ENCODE measurements around the gene OPALIN.

Gene OPALIN, protein sequence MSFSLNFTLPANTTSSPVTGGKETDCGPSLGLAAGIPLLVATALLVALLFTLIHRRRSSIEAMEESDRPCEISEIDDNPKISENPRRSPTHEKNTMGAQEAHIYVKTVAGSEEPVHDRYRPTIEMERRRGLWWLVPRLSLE

DNA sequence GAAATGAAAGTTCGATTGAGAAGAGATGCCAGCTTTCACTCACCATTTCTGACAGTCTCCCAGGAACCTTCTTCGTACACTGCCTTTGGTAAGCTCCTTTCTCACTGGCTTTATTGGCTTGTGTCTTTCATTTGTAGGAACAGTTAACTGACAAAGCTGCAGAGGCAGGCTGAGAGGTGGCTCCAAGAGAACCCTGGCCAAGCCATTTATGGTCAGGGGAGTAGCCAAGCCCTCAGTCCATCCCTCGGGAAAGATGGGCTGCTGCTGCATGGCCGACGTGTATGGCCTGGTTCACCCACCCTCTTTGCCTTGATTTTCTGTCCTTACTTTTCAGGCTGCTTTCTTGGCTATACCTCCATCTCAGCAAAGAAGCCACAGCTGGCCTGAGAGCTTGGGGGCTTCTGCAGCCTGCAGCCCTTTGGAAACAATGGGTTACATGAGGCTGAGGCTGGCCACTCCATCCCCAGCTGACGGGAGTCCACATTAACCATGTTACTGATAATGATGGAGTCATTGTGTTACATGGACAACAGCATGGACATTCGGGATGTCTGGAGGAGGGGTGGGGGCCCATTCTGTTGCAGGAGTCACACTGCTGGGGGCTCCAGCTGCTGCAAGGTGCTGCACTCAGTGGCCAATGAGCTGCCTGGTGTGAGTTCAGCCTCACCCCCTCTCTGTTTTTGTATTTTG is at the start of gene OPALIN:
TSS of gene OPALIN (minus strand) at position 152 of the 690 bp plus-strand sequence. CDS start at position 46, 106 bp downstream.
- no peak for DNase-seq (ENCODE audit: low read depth in 2 of 3, low spot score in 2 of 3)

DNA sequence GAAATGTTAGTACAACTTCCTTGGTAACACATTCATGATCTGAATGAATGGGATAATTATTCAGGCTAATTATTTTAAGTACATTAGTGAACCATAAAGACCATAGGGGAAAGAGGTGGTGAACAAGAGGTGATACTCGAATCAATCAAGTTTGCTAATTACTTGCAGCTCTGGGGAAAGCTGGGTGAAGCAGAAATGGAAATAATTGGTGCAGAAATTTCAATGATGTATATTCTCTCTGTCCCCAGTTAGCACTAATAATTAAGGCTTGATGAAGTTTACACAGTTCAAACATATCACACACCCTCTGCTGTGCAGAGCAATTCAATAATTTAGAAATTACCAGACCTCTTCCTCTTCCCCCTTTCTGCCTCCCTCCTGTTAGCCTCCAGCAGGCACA is 49.4 kb upstream of the OPALIN start:
- no peak for DNase-seq (ENCODE audit: low read depth in 2 of 3, low spot score in 2 of 3)

DNA sequence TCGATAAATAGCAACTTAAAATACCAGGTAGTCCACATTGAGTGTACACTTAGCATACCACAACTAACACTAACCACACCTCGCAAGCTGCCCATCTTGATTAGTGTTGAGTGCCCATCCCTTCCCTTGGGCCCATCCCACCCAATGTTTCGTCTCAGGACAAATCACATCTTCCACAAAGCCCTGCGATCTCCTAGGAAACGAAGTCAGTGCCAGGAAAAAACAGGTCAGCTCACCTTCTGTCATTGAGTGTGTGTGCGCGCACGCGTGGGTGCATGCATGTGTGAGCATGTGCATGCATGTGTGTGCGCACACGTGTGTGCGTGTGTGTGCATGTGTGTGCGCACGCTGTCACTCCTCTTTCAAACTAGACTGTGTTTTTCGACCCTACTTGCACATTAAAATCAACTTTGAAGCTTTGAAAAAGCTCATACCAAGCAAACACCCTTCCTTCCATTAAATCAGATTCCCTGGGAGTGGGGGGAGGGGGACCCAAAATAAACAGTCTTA is 48.8 kb upstream of the OPALIN start:
- DNase-seq (ENCODE audit: low read depth in 2 of 3, low spot score in 2 of 3) = no peak

DNA sequence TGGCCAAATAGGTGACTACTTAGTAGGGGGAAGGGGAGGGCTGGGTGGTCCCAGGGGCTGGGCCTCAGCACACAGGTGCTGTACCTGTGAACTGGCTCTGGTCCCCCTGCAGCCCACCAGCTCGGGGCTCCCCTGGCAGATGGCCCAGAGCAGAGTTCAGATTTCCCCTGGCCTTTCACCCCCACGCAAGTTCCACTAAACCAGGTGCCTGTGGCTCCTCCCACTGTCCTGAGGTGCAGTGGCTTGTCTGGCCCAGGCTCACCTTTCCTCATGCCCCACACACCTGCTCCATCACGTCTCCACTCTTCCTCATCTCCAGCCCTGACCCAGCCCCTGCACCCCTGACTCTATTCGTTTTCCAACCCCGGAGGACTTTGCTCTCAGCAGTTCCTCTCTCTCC is 47.3 kb upstream of the OPALIN start:
- no peak for DNase-seq (ENCODE audit: low read depth in 2 of 3, low spot score in 2 of 3)

DNA sequence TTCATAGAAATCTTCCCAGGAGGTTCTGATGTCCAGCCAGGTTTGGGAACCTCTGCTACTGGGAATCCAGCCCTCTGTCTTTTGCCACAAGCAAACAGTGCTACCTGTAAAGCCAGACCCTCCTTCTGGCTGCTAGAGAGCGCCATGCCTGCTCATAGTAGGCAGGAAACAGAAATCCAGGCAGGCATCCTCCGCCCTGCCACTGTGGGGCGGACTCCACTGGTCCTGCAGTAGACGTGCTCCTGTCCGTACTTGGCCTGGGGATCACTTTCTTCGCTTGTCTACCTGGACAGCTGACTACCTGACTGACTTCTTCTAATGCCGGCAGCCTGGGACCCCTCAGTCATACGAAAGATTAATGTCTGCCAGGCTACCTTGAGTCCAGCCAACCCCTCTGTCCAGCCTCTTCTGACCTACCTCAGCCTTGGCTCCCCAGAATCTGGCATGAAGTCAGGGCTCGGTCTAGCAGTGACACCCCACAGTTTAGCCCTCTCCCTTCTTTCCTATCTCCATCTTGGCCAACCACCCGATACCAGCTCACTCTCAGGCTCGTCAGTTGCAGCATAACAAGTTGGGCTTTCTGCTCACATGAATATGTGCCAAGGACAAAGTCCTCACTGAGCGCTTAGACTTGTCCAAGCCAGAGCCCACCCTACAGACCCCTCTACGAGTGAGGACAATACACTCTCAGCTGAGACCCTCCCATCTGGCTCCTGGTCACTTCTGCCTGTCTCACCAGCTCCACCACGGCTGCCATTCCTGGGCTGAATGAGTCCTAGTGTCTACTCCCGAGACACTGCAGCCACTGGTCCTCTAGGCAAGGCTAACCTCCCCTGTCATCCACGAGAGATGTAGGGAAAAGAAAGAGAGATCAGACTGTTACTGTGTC is 43.9 kb upstream of the OPALIN start:
- no peak for DNase-seq (ENCODE audit: low read depth in 2 of 3, low spot score in 2 of 3)

DNA sequence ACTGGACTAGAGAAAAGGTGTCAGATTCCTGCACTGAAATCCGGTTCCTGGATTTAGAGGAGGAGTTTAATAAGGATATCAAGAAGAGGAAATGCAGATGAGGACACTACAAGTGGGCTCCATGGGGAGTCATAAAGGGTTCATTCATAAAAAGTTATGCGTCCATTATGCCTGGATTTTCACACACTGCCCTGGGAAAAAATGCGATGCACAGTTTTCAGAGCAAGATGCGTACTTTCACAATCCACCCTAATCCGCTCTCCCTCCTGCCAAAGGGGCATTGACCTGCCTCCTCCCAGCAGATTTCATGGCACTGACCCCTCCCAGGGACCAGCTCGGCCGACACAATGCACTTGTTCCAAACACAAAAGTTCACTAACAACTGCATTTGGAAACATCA is 42.2 kb upstream of the OPALIN start:
- DNase-seq (ENCODE audit: low read depth in 2 of 3, low spot score in 2 of 3) = no peak

DNA sequence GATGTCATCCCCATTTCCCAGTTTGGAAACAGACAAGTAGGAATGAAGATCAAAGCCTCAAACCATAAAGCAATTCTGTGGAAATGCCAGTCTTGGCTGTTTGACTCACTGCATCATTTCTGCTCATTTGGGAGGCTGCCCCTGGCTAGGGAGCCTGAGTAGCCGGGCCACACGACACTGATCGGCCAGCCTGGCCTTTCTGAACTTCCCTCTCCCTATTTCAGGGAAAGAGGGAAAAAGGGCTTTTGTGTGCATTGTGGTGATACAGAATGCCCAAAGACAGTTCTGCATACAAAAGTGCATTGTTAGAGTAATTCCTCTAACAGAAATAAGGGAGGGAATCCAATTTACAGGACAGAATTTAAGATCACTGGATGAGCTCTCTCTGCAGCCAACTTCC is 41.7 kb upstream of the OPALIN start:
- no peak for DNase-seq (ENCODE audit: low read depth in 2 of 3, low spot score in 2 of 3)

DNA sequence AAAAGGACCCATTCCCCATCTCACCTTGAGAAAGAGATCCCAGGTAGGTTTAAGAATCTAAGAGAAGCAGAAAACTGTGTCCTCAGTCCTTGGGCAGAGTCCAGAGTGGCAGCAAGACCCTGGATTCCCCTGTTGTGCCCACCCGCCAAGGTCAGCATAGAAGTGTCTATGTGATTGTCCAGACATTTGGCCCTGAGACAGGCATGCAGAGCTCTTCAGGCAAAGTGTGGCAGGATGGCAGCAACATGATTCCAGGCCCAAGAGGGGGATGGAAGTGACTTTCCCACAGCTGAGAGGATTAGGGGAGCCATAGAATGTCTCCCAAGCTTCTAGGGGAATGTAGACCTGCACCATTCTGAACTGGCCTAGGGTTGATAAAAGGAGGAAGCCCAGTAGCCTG is 39.1 kb upstream of the OPALIN start:
- no peak for DNase-seq (ENCODE audit: low read depth in 2 of 3, low spot score in 2 of 3)

DNA sequence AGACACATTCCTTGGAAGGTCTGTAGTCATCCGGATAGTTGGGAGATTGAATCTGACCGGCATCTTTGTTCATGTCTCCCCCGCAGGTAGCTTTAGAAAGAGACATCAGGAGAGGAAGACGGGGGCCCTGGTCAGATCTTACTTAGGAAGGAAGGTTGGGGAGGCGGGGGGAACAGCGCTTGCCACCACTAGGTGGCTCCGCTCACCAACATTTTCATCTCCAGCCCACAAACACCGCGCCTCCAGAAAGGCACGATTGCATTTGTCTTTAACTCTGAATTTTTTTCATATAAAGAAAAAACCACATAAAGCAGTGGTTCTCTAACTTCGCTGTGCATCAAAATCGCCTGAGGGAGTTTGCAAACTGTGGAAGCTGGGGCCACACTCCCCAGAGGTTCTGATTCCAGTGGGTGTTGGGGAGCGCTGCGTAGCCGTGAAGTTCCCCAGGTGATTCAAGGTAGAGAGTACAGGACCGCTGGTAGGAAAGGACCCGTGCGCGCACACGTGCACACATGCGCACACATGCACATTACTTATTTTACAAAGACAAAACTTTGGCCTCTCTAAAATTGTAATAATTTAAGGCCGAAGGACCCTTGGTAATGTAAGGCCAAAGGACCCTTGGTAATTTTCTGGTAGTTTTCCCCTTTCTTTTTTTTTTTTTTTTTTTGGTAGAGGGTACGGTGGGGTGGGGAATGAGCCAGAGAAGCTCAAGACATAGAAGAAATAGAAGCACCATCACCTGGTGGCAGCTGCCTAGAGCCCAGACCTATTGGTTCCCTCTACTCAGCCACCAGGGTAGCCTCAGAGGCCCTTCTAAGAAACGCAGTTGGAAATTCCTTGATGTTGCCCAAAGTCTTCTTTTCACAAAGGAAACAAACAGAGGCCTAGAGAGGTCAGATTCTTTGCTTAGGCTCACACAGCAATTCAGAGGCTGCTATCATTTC is 37.4 kb upstream of the OPALIN start:
- DNase-seq (ENCODE audit: low read depth in 2 of 3, low spot score in 2 of 3) = peak; percentile 13 to 22 (median 14)

DNA sequence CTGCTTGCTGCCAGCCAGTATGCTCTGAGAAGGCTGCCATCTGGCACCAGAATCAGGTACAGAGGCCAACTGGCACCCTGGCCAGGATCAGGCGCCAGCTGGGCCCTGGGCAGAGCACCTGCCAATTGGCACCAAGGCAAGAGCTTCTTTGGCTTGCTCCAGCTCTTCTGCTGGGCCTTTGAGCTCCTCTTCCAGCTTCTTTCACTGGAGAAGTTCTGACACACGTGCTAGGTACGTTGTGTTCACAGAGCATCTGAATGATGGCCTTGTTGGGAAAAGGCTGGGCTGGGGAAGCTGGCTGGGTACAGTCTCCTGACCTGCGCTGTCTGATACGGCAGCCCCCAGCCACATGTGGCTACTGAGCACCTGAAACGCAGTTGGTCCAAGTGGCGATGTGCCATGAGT is 31.7 kb upstream of the OPALIN start:
- DNase-seq (ENCODE audit: low read depth in 2 of 3, low spot score in 2 of 3) = no peak

DNA sequence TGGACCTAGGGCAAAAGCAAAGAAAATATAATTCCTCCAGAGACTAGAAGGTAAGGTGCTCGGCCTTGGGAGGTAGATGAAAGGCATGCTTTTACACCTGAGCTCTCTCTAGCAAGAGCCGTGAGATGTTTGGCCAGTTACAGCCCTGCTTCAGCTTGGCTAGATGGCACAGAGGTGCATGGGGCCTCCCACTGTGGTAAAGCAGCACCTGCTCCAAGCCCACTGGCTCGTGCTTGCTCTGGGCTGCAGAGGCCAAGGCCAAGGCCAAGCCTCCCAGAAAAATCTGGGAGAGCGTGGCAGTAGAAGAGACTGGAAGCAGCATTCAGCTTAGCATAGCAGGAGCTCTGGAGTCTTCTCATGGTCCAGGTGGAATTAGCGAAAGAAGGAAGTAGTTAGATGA is 31.0 kb upstream of the OPALIN start:
- no peak for DNase-seq (ENCODE audit: low read depth in 2 of 3, low spot score in 2 of 3)

DNA sequence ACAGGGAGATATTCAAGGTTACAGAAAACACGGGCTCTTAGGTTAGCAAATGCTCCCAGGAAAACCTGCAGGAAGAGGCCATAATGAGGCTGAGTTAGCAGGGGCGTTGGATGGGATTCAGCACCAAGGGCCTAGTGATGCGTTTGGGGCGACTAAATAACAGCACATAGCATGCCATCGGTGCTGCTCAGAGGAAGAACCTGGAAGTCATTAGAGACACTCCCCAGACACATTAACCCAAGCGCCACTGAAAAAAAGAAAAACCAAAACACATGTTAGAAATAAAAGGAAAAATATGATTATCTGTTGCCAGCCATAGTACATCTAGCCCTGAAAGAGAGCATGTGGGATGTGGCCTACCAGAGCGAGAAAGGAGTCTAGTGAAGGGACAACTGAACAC is 28.8 kb upstream of the OPALIN start:
- DNase-seq (ENCODE audit: low read depth in 2 of 3, low spot score in 2 of 3) = no peak

DNA sequence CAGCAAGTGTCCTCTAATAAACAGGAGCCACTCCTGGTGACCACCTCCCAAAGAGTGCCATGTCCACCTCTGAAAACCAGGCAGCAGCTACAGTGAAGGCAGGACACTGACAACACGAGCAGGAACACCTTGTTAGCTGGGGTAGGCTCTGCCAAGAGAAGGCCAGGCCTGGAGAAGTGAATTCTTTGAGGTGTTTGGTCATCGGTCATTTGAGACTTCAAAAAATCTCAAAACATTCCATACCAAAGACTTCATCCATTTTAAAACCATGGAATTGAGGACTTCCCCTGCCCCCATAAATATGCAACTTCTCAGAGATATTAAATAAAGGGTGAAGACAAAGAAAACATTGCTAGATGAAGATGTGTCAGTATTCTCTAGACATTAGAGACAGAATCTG is 28.4 kb upstream of the OPALIN start:
- DNase-seq (ENCODE audit: low read depth in 2 of 3, low spot score in 2 of 3) = no peak

DNA sequence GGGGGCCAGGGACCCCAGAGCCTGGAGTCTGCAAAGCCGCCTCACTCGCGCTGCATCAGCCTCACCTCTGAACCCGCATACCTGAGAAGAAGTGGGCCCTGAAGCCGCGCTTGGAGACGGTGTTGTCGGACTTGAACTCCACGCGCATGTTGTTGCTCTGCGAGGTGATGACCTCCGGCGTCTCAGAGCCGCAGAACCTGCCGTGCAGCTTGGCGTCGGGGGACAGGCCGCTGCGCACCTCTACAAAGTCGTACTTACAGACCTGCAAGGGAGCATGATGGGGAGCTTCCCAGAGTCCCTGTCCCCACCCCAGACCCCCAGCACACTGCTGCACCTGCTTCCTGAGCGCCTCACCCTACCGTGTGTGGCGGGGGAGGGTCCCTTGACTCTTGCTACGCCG is 25.7 kb upstream of the OPALIN start:
- DNase-seq (ENCODE audit: low read depth in 2 of 3, low spot score in 2 of 3) = no peak

DNA sequence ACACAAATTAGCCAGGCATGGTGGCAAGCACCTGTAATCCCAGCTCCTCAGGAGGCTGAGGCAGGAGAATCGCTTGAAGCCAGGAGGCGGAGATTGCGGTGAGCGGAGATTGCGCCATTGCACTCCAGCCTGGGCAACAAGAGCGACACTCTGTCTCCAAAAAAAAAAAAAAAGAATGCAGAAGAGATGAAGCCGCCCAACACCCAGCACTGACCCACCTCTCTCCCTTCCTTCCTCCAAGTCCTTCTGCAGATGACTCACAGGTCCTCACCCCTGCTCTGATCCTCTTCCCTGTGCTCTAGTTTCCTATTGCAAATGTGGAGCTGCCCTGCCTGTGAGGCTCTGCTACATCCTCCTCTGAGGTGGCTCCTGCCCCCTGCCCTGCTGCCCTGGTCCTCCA is 22.0 kb upstream of the OPALIN start:
- DNase-seq (ENCODE audit: low read depth in 2 of 3, low spot score in 2 of 3) = no peak

DNA sequence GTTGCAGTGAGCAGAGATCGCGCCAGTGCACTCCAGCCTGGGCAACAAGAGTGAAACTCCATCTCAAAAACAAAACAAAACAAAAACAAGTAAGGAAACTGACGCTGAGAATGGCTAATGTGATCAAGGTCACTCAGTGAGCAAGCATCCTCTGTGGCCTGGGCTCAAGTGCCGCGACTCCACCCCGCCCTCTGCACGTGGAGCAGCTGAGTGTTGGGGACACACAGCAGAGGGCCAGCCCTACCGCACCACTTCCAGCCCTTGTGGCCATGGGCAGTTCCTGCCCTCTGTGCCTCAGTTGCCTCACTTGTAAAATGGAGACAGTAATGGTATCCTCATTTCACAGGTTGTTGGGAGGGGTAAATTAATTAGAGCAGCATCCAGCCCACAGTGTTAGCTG is 21.0 kb upstream of the OPALIN start:
- DNase-seq (ENCODE audit: low read depth in 2 of 3, low spot score in 2 of 3) = no peak

DNA sequence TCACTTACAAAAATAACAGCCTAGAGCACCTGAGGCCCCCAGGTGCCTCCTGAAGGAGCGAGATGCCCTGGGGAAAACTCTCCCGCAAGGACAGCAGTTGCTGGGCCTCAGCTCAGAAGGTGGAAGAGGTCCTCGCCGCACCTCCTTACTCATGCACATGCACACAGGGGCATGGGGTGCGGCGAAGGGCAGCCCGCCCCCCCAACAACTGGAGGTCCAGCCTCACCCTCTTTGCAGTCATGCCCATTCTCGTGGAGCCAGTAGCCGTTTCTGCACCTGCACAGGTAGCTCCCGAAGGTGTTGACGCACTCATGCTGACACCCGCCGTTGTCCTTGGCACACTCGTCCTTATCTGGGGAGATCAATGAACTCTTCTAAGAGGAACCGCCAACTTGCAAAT is 19.9 kb upstream of the OPALIN start:
- DNase-seq (ENCODE audit: low read depth in 2 of 3, low spot score in 2 of 3) = no peak

DNA sequence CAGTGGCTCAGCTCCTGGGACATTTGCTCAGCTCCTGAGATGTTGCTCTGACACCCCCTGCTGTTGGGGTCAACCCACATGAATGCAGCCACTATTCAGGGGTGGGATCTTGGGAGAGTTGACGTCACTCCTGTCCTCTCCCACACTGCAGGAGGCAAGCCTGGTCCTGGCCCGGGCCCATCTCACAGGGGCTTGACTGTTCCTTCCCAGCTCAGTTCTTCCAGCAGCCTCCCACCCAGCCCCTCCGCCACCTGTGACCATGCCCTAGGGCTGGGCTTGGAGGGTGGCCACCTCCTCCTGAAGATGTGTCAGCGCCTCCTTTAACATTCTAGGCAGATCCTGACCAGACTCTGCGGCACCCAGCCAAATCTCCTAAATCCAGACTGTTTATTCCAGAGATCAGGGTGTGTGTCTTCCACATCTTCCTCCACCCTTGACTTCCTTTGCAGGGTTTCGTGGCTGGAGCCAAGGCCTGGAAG is 19.1 kb upstream of the OPALIN start:
- DNase-seq (ENCODE audit: low read depth in 2 of 3, low spot score in 2 of 3) = no peak

DNA sequence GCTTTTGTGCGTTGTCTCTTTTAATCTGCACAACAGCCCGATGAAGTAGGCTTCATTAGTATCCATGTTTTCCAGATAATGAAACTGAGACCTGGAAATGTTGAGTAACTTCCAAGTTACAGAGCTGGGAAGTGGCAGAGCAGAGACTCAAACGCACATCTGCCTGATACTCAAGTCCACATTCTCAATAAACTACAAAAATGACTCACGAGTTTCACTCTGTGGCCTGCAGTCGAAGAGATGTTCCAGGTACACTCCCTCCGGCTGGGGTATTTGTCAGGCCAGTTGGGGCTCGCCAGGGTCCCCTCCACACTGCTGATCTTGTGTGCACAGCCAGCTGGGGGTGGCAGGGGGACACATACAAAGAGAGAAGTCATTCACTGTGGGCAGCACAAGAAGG is 17.7 kb upstream of the OPALIN start:
- DNase-seq (ENCODE audit: low read depth in 2 of 3, low spot score in 2 of 3) = no peak

DNA sequence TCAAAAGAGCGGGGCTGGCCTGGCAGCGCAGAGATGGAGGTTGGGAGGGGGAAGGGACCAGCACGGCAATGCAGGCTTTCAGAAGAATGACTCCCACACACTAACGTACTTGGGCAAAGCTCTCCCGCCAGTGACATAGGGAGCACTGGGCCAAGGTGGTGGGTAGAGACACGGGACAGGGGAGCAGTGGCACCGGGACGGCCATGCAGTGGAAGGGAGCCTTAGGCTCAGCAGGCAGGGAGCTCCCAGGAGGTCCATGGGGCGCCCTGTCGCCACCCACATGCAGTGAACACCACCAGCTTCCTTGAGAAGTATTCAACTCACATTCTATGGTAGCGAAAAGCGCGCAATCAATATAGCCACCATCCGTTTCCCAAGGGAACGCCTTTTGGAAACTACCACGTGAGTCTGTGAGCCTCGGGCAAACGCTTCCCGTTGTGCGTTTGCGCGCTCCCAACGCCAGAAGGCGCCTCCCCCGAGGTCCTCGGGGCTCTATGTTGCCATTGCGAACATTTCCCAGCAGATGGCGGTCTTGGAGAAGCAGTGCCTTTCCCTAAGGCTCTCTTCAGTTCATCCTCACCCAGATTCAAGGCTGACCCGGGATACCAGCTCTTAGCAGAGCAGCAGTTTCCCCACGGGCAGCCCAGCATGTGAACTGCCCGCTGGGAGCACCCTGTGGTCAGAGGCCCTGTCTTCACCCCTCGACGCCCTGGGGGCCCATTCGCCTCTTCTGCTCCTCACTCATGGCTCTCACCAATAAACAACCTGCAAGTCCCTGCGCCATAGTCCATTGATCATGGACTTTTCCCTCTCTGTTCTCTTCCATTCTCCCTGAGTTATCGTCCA is 16.4 kb upstream of the OPALIN start:
- DNase-seq (ENCODE audit: low read depth in 2 of 3, low spot score in 2 of 3) = peak; percentile 46 to 60 (median 52)
